SK-N-SH treated with all-trans-retinoic acid at 6 μM for 48 hours (cell line): Measurements from ENCODE around the gene LPIN1.

ENCODE experiments used
- ATAC-seq: fragments of 200-7000 bp; cut with Tn5 transposase; 3 replicates; pipeline ENCODE4 v1.9.1; 2020; ENCODE audit warnings: mild to moderate bottlenecking, moderate library complexity
- ARNTL ChIP-seq: fragments of 450-650 bp; formaldehyde crosslinking; IDR thresholded peaks from 2 replicates; pipeline ENCODE4 v1.5.0; 2020; ENCODE audit warnings: low read depth, mild to moderate bottlenecking, moderate library complexity, borderline replicate concordance
- BACH2 ChIP-seq: fragments of 250-450 bp; sonication (Bioruptor Pico); IDR thresholded peaks from 2 replicates; pipeline ENCODE4 v1.9.0; 2021; ENCODE audit warnings: mild to moderate bottlenecking, borderline replicate concordance
- CSDC2 ChIP-seq: fragments of 250-450 bp; sonication (Bioruptor Pico); IDR thresholded peaks from 2 replicates; pipeline ENCODE4 v1.5.0; 2020; ENCODE audit warnings: mild to moderate bottlenecking, moderate library complexity
- ESRRG ChIP-seq: fragments of 250-450 bp; sonication (Bioruptor Pico); IDR thresholded peaks from 2 replicates; pipeline ENCODE4 v1.6.1; 2021; ENCODE audit warnings: mild to moderate bottlenecking
- GLIS3 ChIP-seq: fragments of 250-450 bp; sonication (Bioruptor Pico); IDR thresholded peaks from 2 replicates; pipeline ENCODE4 v1.5.0; 2020; ENCODE audit warnings: mild to moderate bottlenecking, moderate library complexity
- ISL1 ChIP-seq: fragments of 250-450 bp; sonication (Bioruptor Pico); IDR thresholded peaks from 2 replicates; pipeline ENCODE4 v2.1.2; 2022; ENCODE audit warnings: mild to moderate bottlenecking, moderate library complexity
- OSR1 ChIP-seq: fragments of 250-450 bp; sonication (Bioruptor Pico); IDR thresholded peaks from 2 replicates; pipeline ENCODE4 v1.8.0; 2022; ENCODE audit warnings: moderate library complexity, mild to moderate bottlenecking, inconsistent platforms
- PPARA ChIP-seq: fragments of 250-450 bp; sonication (Bioruptor Pico); IDR thresholded peaks from 2 replicates; pipeline ENCODE4 v1.5.0; 2020; ENCODE audit warnings: mild to moderate bottlenecking, borderline replicate concordance
- RARB ChIP-seq: fragments of 250-450 bp; sonication (Bioruptor Pico); IDR thresholded peaks from 2 replicates; pipeline ENCODE4 v1.8.0; 2021; ENCODE audit warnings: mild to moderate bottlenecking, moderate library complexity
- SNAI2 ChIP-seq: fragments of 250-450 bp; sonication (Bioruptor Pico); IDR thresholded peaks from 2 replicates; pipeline ENCODE4 v1.5.0; 2020; ENCODE audit warnings: mild to moderate bottlenecking, moderate library complexity
- TOX ChIP-seq: fragments of 250-450 bp; sonication (Bioruptor Pico); IDR thresholded peaks from 2 replicates; pipeline ENCODE4 v1.8.0; 2021; ENCODE audit warnings: mild to moderate bottlenecking, moderate library complexity, borderline replicate concordance
- ZC3H10 ChIP-seq: fragments of 250-450 bp; sonication (Bioruptor Pico); IDR thresholded peaks from 2 replicates; pipeline ENCODE4 v1.5.1; 2021; ENCODE audit warnings: mild to moderate bottlenecking, moderate library complexity
- ZFP3 ChIP-seq: fragments of 250-450 bp; sonication (Bioruptor Pico); IDR thresholded peaks from 2 replicates; pipeline ENCODE4 v1.5.0; 2020; ENCODE audit warnings: mild to moderate bottlenecking, moderate library complexity
- ZFP30 ChIP-seq: fragments of 450-650 bp; formaldehyde crosslinking; IDR thresholded peaks from 2 replicates; pipeline ENCODE4 v1.5.0; 2022; ENCODE audit warnings: mild to moderate bottlenecking, moderate library complexity
- ZNF70 ChIP-seq: fragments of 450-650 bp; formaldehyde crosslinking; IDR thresholded peaks from 2 replicates; pipeline ENCODE4 v1.5.0; 2020; ENCODE audit warnings: mild to moderate bottlenecking, moderate library complexity
- ZNF8 ChIP-seq: fragments of 450-650 bp; formaldehyde crosslinking; IDR thresholded peaks from 2 replicates; pipeline ENCODE4 v1.5.0; 2020; ENCODE audit warnings: mild to moderate bottlenecking, moderate library complexity
- TF ChIP-seq, protein P1 (sequence below): fragments of 250-450 bp; sonication (Bioruptor Pico); IDR thresholded peaks from 2 replicates; pipeline ENCODE4 v1.8.0; 2020; ENCODE audit warnings: mild to moderate bottlenecking, moderate library complexity, borderline replicate concordance
- TF ChIP-seq, protein P2 (sequence below): fragments of 250-450 bp; sonication (Bioruptor Pico); IDR thresholded peaks from 2 replicates; pipeline ENCODE4 v1.8.0; 2021; ENCODE audit warnings: low read depth, mild to moderate bottlenecking, moderate library complexity, borderline replicate concordance
- TF ChIP-seq, protein P3 (sequence below): fragments of 250-450 bp; sonication (Bioruptor Pico); IDR thresholded peaks from 2 replicates; pipeline ENCODE4 v1.5.1; 2020; ENCODE audit warnings: low read depth, mild to moderate bottlenecking, moderate library complexity
- TF ChIP-seq, protein P4 (sequence below): fragments of 250-450 bp; sonication (Bioruptor Pico); IDR thresholded peaks from 2 replicates; pipeline ENCODE4 v1.5.1; 2021; ENCODE audit warnings: mild to moderate bottlenecking, moderate library complexity
- TF ChIP-seq, protein P5 (sequence below): fragments of 250-450 bp; sonication (Bioruptor Pico); IDR thresholded peaks from 2 replicates; pipeline ENCODE4 v1.5.0; 2020; ENCODE audit warnings: mild to moderate bottlenecking, moderate library complexity

The LPIN1 gene

GRCh38 chr2:11777066-11777782 is 30.8 kb downstream of the LPIN1 start:
- TF ChIP-seq GLIS3 (CRISPR knock-in tag), result no peak
- TF ChIP-seq ZNF70 (CRISPR knock-in tag), result no peak
- no peak for TF ChIP-seq TOX
- TF ChIP-seq ARNTL, result no peak
- TF ChIP-seq ZNF8 (CRISPR knock-in tag), result no peak
- TF ChIP-seq, protein P1, sequence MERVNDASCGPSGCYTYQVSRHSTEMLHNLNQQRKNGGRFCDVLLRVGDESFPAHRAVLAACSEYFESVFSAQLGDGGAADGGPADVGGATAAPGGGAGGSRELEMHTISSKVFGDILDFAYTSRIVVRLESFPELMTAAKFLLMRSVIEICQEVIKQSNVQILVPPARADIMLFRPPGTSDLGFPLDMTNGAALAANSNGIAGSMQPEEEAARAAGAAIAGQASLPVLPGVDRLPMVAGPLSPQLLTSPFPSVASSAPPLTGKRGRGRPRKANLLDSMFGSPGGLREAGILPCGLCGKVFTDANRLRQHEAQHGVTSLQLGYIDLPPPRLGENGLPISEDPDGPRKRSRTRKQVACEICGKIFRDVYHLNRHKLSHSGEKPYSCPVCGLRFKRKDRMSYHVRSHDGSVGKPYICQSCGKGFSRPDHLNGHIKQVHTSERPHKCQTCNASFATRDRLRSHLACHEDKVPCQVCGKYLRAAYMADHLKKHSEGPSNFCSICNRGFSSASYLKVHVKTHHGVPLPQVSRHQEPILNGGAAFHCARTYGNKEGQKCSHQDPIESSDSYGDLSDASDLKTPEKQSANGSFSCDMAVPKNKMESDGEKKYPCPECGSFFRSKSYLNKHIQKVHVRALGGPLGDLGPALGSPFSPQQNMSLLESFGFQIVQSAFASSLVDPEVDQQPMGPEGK (CRISPR knock-in tag), result no peak
- TF ChIP-seq, protein P2, sequence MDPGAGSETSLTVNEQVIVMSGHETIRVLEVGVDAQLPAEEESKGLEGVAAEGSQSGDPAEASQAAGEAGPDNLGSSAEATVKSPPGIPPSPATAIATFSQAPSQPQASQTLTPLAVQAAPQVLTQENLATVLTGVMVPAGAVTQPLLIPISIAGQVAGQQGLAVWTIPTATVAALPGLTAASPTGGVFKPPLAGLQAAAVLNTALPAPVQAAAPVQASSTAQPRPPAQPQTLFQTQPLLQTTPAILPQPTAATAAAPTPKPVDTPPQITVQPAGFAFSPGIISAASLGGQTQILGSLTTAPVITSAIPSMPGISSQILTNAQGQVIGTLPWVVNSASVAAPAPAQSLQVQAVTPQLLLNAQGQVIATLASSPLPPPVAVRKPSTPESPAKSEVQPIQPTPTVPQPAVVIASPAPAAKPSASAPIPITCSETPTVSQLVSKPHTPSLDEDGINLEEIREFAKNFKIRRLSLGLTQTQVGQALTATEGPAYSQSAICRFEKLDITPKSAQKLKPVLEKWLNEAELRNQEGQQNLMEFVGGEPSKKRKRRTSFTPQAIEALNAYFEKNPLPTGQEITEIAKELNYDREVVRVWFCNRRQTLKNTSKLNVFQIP, result no peak
- no peak for TF ChIP-seq BACH2
- ATAC-seq, result no peak

GRCh38 chr2:11777886-11778415 is 31.5 kb downstream of the LPIN1 start:
- TF ChIP-seq, protein P3, sequence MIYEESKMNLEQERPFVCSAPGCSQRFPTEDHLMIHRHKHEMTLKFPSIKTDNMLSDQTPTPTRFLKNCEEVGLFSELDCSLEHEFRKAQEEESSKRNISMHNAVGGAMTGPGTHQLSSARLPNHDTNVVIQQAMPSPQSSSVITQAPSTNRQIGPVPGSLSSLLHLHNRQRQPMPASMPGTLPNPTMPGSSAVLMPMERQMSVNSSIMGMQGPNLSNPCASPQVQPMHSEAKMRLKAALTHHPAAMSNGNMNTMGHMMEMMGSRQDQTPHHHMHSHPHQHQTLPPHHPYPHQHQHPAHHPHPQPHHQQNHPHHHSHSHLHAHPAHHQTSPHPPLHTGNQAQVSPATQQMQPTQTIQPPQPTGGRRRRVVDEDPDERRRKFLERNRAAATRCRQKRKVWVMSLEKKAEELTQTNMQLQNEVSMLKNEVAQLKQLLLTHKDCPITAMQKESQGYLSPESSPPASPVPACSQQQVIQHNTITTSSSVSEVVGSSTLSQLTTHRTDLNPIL (CRISPR knock-in tag), result no peak
- TF ChIP-seq PPARA (CRISPR knock-in tag) (no peak), CSDC2 (CRISPR knock-in tag) (no peak), ZNF70 (CRISPR knock-in tag) (no peak), ARNTL (no peak), OSR1 (CRISPR knock-in tag) (no peak), BACH2 (no peak), ISL1 (CRISPR knock-in tag) (no peak), ZC3H10 (CRISPR knock-in tag) (no peak), SNAI2 (CRISPR knock-in tag) (no peak), ZFP30 (CRISPR knock-in tag) (no peak), ZNF8 (CRISPR knock-in tag) (no peak), ESRRG (CRISPR knock-in tag) (no peak), RARB (CRISPR knock-in tag) (no peak)
- TF ChIP-seq, protein P4, sequence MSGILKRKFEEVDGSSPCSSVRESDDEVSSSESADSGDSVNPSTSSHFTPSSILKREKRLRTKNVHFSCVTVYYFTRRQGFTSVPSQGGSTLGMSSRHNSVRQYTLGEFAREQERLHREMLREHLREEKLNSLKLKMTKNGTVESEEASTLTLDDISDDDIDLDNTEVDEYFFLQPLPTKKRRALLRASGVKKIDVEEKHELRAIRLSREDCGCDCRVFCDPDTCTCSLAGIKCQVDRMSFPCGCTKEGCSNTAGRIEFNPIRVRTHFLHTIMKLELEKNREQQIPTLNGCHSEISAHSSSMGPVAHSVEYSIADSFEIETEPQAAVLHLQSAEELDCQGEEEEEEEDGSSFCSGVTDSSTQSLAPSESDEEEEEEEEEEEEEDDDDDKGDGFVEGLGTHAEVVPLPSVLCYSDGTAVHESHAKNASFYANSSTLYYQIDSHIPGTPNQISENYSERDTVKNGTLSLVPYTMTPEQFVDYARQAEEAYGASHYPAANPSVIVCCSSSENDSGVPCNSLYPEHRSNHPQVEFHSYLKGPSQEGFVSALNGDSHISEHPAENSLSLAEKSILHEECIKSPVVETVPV, result no peak
- no peak; the same call in 2 of the 3 replicates for ATAC-seq

GRCh38 chr2:11778416-11778815 is 32.0 kb downstream of the LPIN1 start:
- TF ChIP-seq SNAI2 (CRISPR knock-in tag) (no peak), GLIS3 (CRISPR knock-in tag) (no peak), ARNTL (no peak), CSDC2 (CRISPR knock-in tag) (no peak), TOX (no peak), ISL1 (CRISPR knock-in tag) (no peak), ZC3H10 (CRISPR knock-in tag) (no peak), ZFP3 (CRISPR knock-in tag) (no peak), ESRRG (CRISPR knock-in tag) (no peak), ZFP30 (CRISPR knock-in tag) (no peak), RARB (CRISPR knock-in tag) (no peak)
- TF ChIP-seq, protein P5, sequence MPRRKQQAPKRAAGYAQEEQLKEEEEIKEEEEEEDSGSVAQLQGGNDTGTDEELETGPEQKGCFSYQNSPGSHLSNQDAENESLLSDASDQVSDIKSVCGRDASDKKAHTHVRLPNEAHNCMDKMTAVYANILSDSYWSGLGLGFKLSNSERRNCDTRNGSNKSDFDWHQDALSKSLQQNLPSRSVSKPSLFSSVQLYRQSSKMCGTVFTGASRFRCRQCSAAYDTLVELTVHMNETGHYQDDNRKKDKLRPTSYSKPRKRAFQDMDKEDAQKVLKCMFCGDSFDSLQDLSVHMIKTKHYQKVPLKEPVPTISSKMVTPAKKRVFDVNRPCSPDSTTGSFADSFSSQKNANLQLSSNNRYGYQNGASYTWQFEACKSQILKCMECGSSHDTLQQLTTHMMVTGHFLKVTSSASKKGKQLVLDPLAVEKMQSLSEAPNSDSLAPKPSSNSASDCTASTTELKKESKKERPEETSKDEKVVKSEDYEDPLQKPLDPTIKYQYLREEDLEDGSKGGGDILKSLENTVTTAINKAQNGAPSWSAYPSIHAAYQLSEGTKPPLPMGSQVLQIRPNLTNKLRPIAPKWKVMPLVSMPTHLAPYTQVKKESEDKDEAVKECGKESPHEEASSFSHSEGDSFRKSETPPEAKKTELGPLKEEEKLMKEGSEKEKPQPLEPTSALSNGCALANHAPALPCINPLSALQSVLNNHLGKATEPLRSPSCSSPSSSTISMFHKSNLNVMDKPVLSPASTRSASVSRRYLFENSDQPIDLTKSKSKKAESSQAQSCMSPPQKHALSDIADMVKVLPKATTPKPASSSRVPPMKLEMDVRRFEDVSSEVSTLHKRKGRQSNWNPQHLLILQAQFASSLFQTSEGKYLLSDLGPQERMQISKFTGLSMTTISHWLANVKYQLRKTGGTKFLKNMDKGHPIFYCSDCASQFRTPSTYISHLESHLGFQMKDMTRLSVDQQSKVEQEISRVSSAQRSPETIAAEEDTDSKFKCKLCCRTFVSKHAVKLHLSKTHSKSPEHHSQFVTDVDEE, result no peak
- TF ChIP-seq, protein P1 (CRISPR knock-in tag), result no peak
- TF ChIP-seq, protein P4, result no peak
- no peak for ATAC-seq
